GM23338 (cell line): ENCODE results near the gene RMND1. TPM values are rescaled to one million over a fixed set of nuclear protein-coding genes. Genes with fewer than 3 reads are reported as not detected.

Source experiments
- ATAC-seq: fragments of 200-7000 bp; cut with Tn5 transposase; 3 replicates; pipeline ENCODE4 v1.9.1; 2020
- DNase-seq: peaks from one replicate; pipeline ENCODE4 v3.0.0-alpha.2; 2015; ENCODE audit warnings: low spot score
- H2AFZ ChIP-seq: fragments of 200-600 bp; sonication (generic); 2 replicates; pipeline ENCODE4 v1.8.0; 2016; ENCODE audit warnings: antibody characterized with exemption, mild to moderate bottlenecking, moderate library complexity
- H3F3A ChIP-seq: fragments of 200-600 bp; sonication (generic); replicated peaks from 2 replicates; pipeline ENCODE4 v1.8.0; 2017; ENCODE audit warnings: antibody characterized with exemption, mixed run types, low read depth
- H3K27ac ChIP-seq: fragments of 200-600 bp; sonication (generic); 2 replicates; pipeline ENCODE4 v1.6.1; 2016; ENCODE audit warnings: low read depth
- H3K27me3 ChIP-seq: fragments of 200-600 bp; sonication (generic); 2 replicates; pipeline ENCODE4 v1.8.0; 2016; ENCODE audit warnings: mild to moderate bottlenecking, mixed run types, moderate library complexity; ENCODE audit not compliant: insufficient read depth
- H3K36me3 ChIP-seq: fragments of 200-600 bp; sonication (generic); 2 replicates; pipeline ENCODE4 v1.8.0; 2016; ENCODE audit warnings: mild to moderate bottlenecking; ENCODE audit not compliant: insufficient read depth
- H3K4me1 ChIP-seq: fragments of 200-600 bp; sonication (generic); 2 replicates; pipeline ENCODE4 v1.8.0; 2016; ENCODE audit warnings: mild to moderate bottlenecking, moderate library complexity; ENCODE audit not compliant: insufficient read depth
- H3K4me2 ChIP-seq: fragments of 200-600 bp; sonication (generic); 2 replicates; pipeline ENCODE4 v1.7.1; 2017; ENCODE audit warnings: mixed run types
- H3K4me3 ChIP-seq: fragments of 200-600 bp; sonication (generic); 2 replicates; pipeline ENCODE4 v1.6.1; 2016; ENCODE audit warnings: mixed run types
- H3K79me2 ChIP-seq: fragments of 200-600 bp; sonication (generic); replicated peaks from 2 replicates; pipeline ENCODE4 v1.8.0; 2017; ENCODE audit warnings: mild to moderate bottlenecking; ENCODE audit not compliant: insufficient read depth
- H3K9me2 ChIP-seq: fragments of 200-600 bp; sonication (generic); 2 replicates; pipeline ENCODE4 v1.8.0; 2017; ENCODE audit not compliant: insufficient read depth
- H4K20me1 ChIP-seq: fragments of 200-600 bp; sonication (generic); replicated peaks from 2 replicates; pipeline ENCODE4 v1.8.0; 2017; ENCODE audit warnings: mild to moderate bottlenecking; ENCODE audit not compliant: insufficient read depth
- H3K27ac Mint-ChIP-seq: 2 replicates; pipeline ENCODE4 v1.8.0; 2020; ENCODE audit warnings: inconsistent platforms, mild to moderate bottlenecking, moderate library complexity, mixed read lengths
- H3K27me3 Mint-ChIP-seq: 3 replicates; pipeline ENCODE4 v1.8.0; 2022; ENCODE audit warnings: low read depth, mild to moderate bottlenecking, moderate library complexity, mixed read lengths, inconsistent platforms; ENCODE audit not compliant: insufficient read depth, poor library complexity
- H3K36me3 Mint-ChIP-seq: 3 replicates; pipeline ENCODE4 v1.8.0; 2021; ENCODE audit warnings: low read depth, mild to moderate bottlenecking, inconsistent platforms, moderate library complexity, mixed read lengths
- H3K4me1 Mint-ChIP-seq: 3 replicates; pipeline ENCODE4 v1.8.0; 2020; ENCODE audit warnings: mild to moderate bottlenecking, inconsistent platforms, mixed read lengths
- H3K4me3 Mint-ChIP-seq: 3 replicates; pipeline ENCODE4 v1.8.0; 2021; ENCODE audit warnings: moderate library complexity, mild to moderate bottlenecking, inconsistent platforms, mixed read lengths
- H3K9me3 Mint-ChIP-seq: 3 replicates; pipeline ENCODE4 v1.8.0; 2020; ENCODE audit warnings: moderate library complexity, mild to moderate bottlenecking, inconsistent platforms, mixed read lengths
- CREB1 ChIP-seq: fragments of 250-450 bp; sonication (Bioruptor Pico); IDR thresholded peaks from 2 replicates; pipeline ENCODE4 v1.5.0; 2020; ENCODE audit warnings: low read depth, mild to moderate bottlenecking, moderate library complexity
- EZH2 ChIP-seq: fragments of 200-600 bp; sonication (generic); IDR thresholded peaks from one replicate; pipeline ENCODE4 v1.8.0; 2017; ENCODE audit warnings: antibody characterized with exemption, mild to moderate bottlenecking, low read depth; ENCODE audit not compliant: unreplicated experiment
- EZH2phosphoT487 ChIP-seq: fragments of 200-600 bp; sonication (generic); IDR thresholded peaks from one replicate; pipeline ENCODE4 v1.8.1; 2018; ENCODE audit warnings: antibody characterized with exemption; ENCODE audit not compliant: unreplicated experiment
- JUNB ChIP-seq: IDR thresholded peaks from one replicate; pipeline ENCODE4 v1.6.1; 2016; ENCODE audit warnings: antibody characterized with exemption; ENCODE audit not compliant: unreplicated experiment
- NANOG ChIP-seq: IDR thresholded peaks from 2 replicates; pipeline ENCODE4 v1.6.1; 2016; ENCODE audit warnings: antibody characterized with exemption, borderline replicate concordance
- POLR2AphosphoS5 ChIP-seq: IDR thresholded peaks from 2 replicates; pipeline ENCODE4 v1.6.1; 2016; ENCODE audit warnings: antibody characterized with exemption, low read depth
- REST ChIP-seq: IDR thresholded peaks from one replicate; pipeline ENCODE4 v1.6.1; 2018; ENCODE audit warnings: antibody characterized with exemption; ENCODE audit not compliant: unreplicated experiment
- STAT1 ChIP-seq: IDR thresholded peaks from one replicate; pipeline ENCODE4 v1.6.1; 2016; ENCODE audit warnings: antibody characterized with exemption; ENCODE audit not compliant: unreplicated experiment
- ZNF114 ChIP-seq: fragments of 250-450 bp; sonication (Bioruptor Pico); IDR thresholded peaks from 2 replicates; pipeline ENCODE4 v1.5.0; 2020; ENCODE audit warnings: mild to moderate bottlenecking, moderate library complexity
- ZNF331 ChIP-seq: fragments of 250-450 bp; sonication (Bioruptor Pico); IDR thresholded peaks from 2 replicates; pipeline ENCODE4 v1.5.0; 2020; ENCODE audit warnings: low read depth, mild to moderate bottlenecking, moderate library complexity
- ZNF462 ChIP-seq: fragments of 250-450 bp; sonication (Bioruptor Pico); IDR thresholded peaks from 2 replicates; pipeline ENCODE4 v1.5.0; 2020; ENCODE audit warnings: mild to moderate bottlenecking, moderate library complexity
- polyA plus RNA-seq: library from polyadenylated mRNA; unstranded; fragments of >200 nt; fragmentation: Nextera tagmentation; extraction: Ambion mirVana; gene quantifications from 2 replicates; pipeline ENCODE4 v1.2.1, GENCODE V29; 2016
- total RNA-seq: library from RNA; depleted of rRNA; stranded (reverse); fragments of >200 nt; shearing (Covaris generic); gene quantifications from 2 replicates; pipeline ENCODE4 v1.2.3, GENCODE V29; 2014
- TF ChIP-seq, protein P1 (sequence below): IDR thresholded peaks from 2 replicates; pipeline ENCODE4 v1.6.1; 2016; ENCODE audit warnings: antibody characterized with exemption

Gene RMND1
- total and polyA plus RNA-seq, 2 experiments from 2014 or later = 27.5 to 34.4 TPM

DNA sequence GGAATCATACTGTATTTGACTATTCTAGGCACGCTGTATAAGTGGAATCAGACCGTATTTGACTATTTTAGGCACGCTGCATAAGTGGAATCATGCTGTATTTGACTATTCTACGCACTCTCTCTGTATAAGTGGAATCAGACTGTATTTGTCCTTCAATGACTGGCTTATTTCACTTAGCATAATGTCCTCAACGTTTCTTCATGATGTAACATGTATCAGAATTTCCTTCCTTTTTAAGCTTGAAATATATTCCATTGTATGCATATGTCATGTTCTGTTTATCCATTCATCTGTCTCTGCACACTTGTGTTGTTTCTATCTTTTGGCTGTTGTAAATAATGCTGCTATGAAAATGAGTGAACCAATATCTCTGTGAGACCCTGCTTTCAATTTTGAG lies 47.6 kb upstream of the RMND1 start:
- H3K27me3 Mint-ChIP-seq = peaks cover 13% of the 10 kb centered on the region

More for the DNA sequence above, 47.6 kb upstream of the RMND1 start:
- DNase-seq (no peak), ATAC-seq (no peak)
- H3K27ac Mint-ChIP-seq = no peak overlapping the region
- no peak overlapping the region for H3K4me2 ChIP-seq
- H3K36me3 ChIP-seq = no peaks in the 10 kb centered on the region
- no peak overlapping the region for H3K4me3 ChIP-seq
- H3K4me1 ChIP-seq = peaks cover 9% of the 10 kb centered on the region
- H3K9me2 ChIP-seq = no peaks in the 10 kb centered on the region
- H3K9me3 Mint-ChIP-seq = no peaks in the 10 kb centered on the region
- no peak overlapping the region for H3K4me3 Mint-ChIP-seq
- no peaks in the 10 kb centered on the region for H3K79me2 ChIP-seq
- no peak for TF ChIP-seq JUNB
- no peak for TF ChIP-seq STAT1
- TF ChIP-seq POLR2AphosphoS5 = no peak
- no peak for TF ChIP-seq REST
- TF ChIP-seq ZNF114 (CRISPR knock-in tag) = no peak
- TF ChIP-seq ZNF462 (CRISPR knock-in tag) = no peak
- no peak for TF ChIP-seq CREB1
- TF ChIP-seq, protein P1, sequence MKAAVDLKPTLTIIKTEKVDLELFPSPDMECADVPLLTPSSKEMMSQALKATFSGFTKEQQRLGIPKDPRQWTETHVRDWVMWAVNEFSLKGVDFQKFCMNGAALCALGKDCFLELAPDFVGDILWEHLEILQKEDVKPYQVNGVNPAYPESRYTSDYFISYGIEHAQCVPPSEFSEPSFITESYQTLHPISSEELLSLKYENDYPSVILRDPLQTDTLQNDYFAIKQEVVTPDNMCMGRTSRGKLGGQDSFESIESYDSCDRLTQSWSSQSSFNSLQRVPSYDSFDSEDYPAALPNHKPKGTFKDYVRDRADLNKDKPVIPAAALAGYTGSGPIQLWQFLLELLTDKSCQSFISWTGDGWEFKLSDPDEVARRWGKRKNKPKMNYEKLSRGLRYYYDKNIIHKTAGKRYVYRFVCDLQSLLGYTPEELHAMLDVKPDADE = no peak
- TF ChIP-seq EZH2 = no peak
- no peak for TF ChIP-seq EZH2phosphoT487
- no peak for TF ChIP-seq NANOG
- TF ChIP-seq ZNF331 (CRISPR knock-in tag) = no peak
- peaks cover 20% of the 10 kb centered on the region for H3K27me3 ChIP-seq
- no peaks in the 10 kb centered on the region for H3K36me3 Mint-ChIP-seq
- peaks cover 4% of the 10 kb centered on the region for H3K4me1 Mint-ChIP-seq
- H3K27ac ChIP-seq = no peak overlapping the region
- H4K20me1 ChIP-seq = no peaks in the 10 kb centered on the region; the same call in 1 of the 2 replicates
- no peak overlapping the region for H2AFZ ChIP-seq
- H3F3A ChIP-seq = no peaks in the 10 kb centered on the region
